Activated T-cell treated with anti-CD3 and anti-CD28 coated beads, Interleukin-2, amount 50 U/mL, for 24 hours (primary cell): ENCODE data around the gene CCDC201.

Experiments used
- DNase-seq: peaks from one replicate; pipeline ENCODE4 v3.0.0-alpha.2; 2020
- H3K27ac Mint-ChIP-seq: 2 replicates; pipeline ENCODE4 v1.8.0; 2020; ENCODE audit warnings: mild to moderate bottlenecking, mixed read lengths
- H3K27me3 Mint-ChIP-seq: 2 replicates; pipeline ENCODE4 v1.8.0; 2020; ENCODE audit warnings: mixed read lengths
- H3K36me3 Mint-ChIP-seq: 2 replicates; pipeline ENCODE4 v1.8.0; 2020; ENCODE audit warnings: low read depth, mixed read lengths
- H3K4me1 Mint-ChIP-seq: 2 replicates; pipeline ENCODE4 v1.8.0; 2020; ENCODE audit warnings: low read depth, mixed read lengths
- H3K4me3 Mint-ChIP-seq: 2 replicates; pipeline ENCODE4 v1.8.0; 2020; ENCODE audit warnings: mild to moderate bottlenecking, moderate library complexity, mixed read lengths
- H3K9me3 Mint-ChIP-seq: 2 replicates; pipeline ENCODE4 v1.8.0; 2020; ENCODE audit warnings: mixed read lengths

Gene CCDC201, protein sequence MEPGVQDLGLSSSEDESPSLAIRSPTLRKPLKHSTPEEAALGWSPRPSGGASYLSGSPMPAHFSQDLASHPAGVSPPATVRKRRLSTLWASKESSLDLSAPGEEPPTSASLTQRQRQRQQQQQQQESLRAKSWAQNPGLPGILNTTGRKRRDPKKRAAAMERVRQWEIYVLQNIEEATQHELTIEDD

DNA sequence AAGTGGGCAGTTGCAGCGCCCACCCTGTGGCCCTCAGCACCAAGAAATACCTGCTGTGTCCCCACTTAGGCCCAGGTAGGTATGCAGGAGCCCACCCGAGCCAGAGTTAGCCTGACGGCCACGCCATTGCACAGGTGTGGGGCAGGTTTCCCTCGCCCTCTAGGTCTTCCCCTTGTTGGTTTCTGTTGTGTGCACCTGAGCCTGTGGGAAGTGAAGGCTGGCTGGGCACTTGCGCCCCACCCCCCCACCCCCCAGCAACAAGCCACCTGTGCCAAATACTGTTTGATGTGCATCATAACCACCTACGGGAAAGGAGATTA is at the start of gene CCDC201:
Gene CCDC201 (minus strand): TSS at position 48 of the 320 bp plus-strand sequence. CDS start 75 bp downstream, outside the sequence.
- Mint-ChIP-seq H3K36me3 (no peaks in the 10 kb centered on the region), H3K4me3 (no peak within 1 kb of the TSS), H3K4me1 (no peaks in the 10 kb centered on the region), H3K9me3 (peaks cover 4% of the 10 kb centered on the region), H3K27ac (no peak within 1 kb of the TSS), H3K27me3 (peaks cover 12% of the 10 kb centered on the region)
- DNase-seq = no peak

DNA sequence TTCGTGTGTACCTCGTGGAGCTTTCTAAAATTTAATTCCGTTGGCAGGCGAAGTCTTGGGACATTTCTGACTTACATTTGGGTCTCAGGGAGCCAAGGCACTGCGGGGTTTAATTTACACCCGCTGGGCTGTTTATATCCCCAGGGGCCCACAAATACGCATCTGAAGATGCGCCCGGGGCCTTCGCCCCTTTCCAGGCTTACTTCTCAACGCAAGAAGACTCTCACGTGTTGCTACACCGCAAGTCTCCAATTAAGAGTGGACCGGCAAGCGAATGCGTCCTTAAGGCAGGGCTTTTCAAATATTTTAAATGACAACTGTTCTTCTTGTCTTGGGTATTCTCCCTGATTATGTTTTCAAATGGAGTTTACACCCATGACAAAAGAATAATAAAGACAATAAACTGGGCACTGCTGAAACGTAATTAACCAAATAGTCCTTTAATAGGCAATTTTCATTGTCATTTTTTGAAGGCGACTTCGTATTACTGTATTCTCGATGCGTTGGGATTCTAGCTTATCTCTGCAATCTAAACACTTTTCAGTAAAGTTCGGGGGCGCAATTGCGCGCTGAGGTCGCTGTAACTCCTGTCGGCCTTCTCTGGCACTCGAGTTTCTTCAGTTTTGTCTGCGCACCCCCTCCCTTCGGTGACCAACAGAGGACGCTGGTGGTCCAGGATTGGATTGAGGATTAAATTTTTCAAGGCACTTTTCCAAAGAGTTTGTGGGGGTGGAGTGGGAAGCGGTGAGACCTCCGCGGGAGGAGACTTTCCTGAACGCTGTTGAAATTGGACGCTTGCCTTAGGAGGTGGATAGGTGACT is 49.0 kb upstream of the CCDC201 start:
- H3K4me1 Mint-ChIP-seq = peaks cover 36% of the 10 kb centered on the region
- no peaks in the 10 kb centered on the region for H3K9me3 Mint-ChIP-seq
- no peak overlapping the region for H3K27ac Mint-ChIP-seq
- peak overlapping the region; percentile 44 for H3K4me3 Mint-ChIP-seq
- peak; percentile 41 for DNase-seq
- H3K36me3 Mint-ChIP-seq = no peaks in the 10 kb centered on the region
- H3K27me3 Mint-ChIP-seq = peaks cover 71% of the 10 kb centered on the region

DNA sequence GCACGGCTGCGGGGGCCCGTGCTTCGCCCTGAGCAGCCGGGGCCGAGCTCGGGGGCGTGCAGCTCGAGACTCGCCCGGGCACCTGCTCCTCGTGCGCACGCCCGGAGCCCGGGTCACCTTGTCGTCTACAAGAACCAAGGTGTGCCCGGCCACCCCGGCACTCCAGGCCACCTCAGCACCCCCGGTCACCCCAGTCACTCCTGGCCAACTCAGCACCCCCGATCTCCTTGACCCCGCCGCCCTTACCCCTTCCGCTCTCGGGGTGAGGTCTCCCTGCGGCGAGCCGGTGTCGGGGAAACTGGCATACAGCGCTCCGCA is 48.5 kb upstream of the CCDC201 start:
- H3K36me3 Mint-ChIP-seq = no peaks in the 10 kb centered on the region
- peak overlapping the region; percentile 29 for H3K4me3 Mint-ChIP-seq
- peak; percentile 39 for DNase-seq
- H3K4me1 Mint-ChIP-seq = peaks cover 36% of the 10 kb centered on the region
- H3K27me3 Mint-ChIP-seq = peaks cover 74% of the 10 kb centered on the region
- H3K27ac Mint-ChIP-seq = no peak overlapping the region
- no peaks in the 10 kb centered on the region for H3K9me3 Mint-ChIP-seq

DNA sequence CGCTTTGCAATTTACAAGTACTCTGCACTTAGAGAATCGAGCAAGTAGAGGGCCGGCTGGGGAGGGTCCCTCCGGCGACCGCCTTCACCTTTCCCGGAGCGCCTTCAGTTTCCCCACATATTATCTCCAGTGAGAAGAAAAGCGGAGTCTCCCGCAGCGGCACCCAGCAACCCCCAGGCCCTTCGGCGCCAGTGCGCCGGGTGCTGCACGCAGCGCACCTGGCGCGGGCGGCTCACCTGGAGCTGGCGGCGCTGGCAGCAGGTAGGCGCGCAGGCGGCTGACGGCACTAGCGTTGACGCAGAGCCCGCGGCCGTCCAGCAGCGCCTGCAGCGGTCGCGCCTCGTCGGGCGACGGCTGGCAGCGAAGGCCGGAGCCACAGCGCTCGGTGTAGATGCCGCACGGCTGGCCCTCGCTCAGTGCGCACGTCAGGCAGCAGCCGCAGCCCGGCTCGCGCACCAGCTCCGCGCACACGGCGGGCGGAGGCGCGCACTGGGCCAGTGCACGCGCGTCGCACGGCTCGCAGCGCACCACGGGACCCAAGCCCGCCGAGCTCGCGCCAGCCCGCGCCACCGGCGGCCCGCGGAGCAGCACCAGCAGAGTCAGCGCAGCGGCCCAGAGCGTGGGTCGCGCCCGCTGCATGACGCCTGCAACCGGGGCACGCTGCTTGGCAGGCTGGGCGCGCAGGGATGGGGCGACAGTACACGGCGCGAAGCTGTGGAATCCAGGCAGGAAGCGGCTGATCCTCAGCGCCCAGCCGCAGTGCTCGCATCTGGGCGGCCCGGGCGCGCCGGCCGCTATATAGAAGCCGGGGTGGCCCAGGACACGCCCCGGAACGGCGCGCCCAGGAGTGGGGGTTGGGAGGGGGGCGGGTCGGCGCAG is 47.9 kb upstream of the CCDC201 start, which contains the start of gene IGFBP3:
Gene IGFBP3 (minus strand): TSS at position 771 of the 879 bp plus-strand sequence. CDS start 132 bp downstream, at position 639.
- H3K4me1 Mint-ChIP-seq = peaks cover 36% of the 10 kb centered on the region
- H3K36me3 Mint-ChIP-seq = no peaks in the 10 kb centered on the region
- DNase-seq = peak; percentile 53
- H3K27ac Mint-ChIP-seq = no peak within 1 kb of the TSS
- H3K27me3 Mint-ChIP-seq = peaks cover 80% of the 10 kb centered on the region
- H3K4me3 Mint-ChIP-seq = peak within 1 kb of the TSS; percentile 60
- H3K9me3 Mint-ChIP-seq = no peaks in the 10 kb centered on the region

DNA sequence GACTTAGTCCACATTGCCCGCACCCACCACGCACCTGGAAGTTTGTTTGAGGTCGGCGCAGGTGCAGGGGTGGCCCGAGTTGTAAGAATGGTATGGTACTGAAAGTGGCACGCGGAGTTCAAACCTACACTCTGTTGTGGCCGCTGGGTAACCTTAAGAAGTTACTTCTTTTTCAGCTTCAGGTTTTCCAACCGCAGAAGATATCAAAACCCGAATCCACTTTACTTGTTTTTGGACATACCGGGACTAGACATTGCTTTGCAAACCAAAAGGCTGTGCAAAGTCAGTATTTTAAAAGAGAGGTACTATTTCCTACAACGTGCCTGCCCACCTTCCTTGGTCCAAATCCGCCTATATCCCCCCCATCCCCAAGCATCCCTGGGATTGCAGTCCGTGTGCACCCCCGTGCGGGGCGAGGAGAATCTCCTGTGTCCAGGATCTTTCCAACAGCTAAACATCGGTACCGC is 47.1 kb upstream of the CCDC201 start:
- H3K27me3 Mint-ChIP-seq = peaks cover 82% of the 10 kb centered on the region
- no peak for DNase-seq
- peaks cover 36% of the 10 kb centered on the region for H3K4me1 Mint-ChIP-seq
- H3K9me3 Mint-ChIP-seq = no peaks in the 10 kb centered on the region
- H3K36me3 Mint-ChIP-seq = no peaks in the 10 kb centered on the region
- H3K27ac Mint-ChIP-seq = no peak overlapping the region
- H3K4me3 Mint-ChIP-seq = peak overlapping the region; percentile 60

DNA sequence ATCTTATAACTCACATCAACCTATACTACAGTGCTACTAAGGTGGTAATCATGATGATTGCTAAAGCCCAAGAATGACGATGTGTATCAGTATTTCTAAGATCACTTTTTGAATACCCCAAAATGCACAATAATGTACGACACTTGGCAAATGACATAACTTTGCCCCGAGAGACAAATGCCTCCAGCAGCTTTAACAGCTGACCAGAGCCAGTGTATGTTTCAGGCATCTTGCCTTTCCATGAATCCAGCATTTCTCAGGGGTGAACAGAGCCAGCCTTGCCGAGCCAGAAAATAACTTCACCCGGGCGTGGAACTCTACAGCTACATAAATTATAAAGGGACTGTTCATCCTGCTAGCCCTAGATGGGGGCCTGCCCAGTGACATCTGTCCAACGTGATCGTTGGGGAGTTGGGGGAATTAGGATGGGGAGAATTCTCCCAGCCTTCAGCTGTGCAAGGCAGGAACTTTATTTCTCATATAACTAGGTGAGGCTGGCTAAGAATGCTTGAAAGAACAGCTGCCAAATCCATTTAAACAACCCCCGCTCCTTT is 46.4 kb upstream of the CCDC201 start:
- H3K36me3 Mint-ChIP-seq = no peaks in the 10 kb centered on the region
- peaks cover 36% of the 10 kb centered on the region for H3K4me1 Mint-ChIP-seq
- H3K9me3 Mint-ChIP-seq = no peaks in the 10 kb centered on the region
- peak overlapping the region; percentile 60 for H3K4me3 Mint-ChIP-seq
- no peak for DNase-seq
- no peak overlapping the region for H3K27ac Mint-ChIP-seq
- peaks cover 78% of the 10 kb centered on the region for H3K27me3 Mint-ChIP-seq

DNA sequence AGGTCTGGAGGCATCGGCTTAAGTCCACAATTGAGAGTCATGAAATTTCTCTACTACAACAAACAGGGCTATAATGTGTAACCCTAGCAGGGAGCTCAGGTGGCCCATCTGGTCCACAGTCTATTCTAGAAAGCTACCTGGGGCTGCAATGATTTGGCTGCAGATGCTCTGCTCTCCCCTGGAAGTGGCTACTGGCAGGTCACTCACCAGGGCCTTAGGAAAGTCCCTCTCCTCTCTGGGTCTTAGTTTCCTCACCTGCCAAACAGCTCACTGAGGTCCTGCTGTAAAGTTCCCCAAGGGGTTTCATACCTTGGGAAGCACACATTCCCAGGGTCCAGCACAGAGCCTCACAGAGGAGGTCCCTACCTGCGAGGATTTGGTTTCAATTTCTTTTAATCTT is 45.7 kb upstream of the CCDC201 start:
- no peak for DNase-seq
- no peaks in the 10 kb centered on the region for H3K36me3 Mint-ChIP-seq
- H3K4me3 Mint-ChIP-seq = no peak overlapping the region
- peaks cover 36% of the 10 kb centered on the region for H3K4me1 Mint-ChIP-seq
- H3K27me3 Mint-ChIP-seq = peaks cover 70% of the 10 kb centered on the region
- no peaks in the 10 kb centered on the region for H3K9me3 Mint-ChIP-seq
- no peak overlapping the region for H3K27ac Mint-ChIP-seq

DNA sequence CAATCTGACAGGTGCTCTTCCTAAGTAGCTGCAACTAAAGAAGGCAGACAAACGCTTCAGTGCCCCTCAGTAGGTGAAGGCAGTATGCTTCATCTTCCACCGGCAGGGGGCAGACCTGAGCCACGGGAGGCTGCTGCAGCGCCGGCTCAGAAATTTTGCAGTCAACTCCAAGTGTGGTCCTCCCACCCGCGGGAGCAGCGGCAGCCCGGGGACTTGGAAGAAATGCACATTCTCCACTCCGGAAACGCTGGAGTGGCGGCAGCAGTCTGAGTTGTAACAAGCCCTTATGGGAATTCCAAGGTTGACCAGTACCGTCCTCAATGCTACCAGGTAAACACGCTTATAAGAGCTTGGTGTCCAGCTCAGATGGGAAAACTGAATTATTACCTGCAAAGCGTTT is 44.8 kb upstream of the CCDC201 start:
- peaks cover 29% of the 10 kb centered on the region for H3K4me1 Mint-ChIP-seq
- DNase-seq = peak; percentile 85
- H3K4me3 Mint-ChIP-seq = no peak overlapping the region
- H3K27me3 Mint-ChIP-seq = peaks cover 65% of the 10 kb centered on the region
- no peak overlapping the region for H3K27ac Mint-ChIP-seq
- no peaks in the 10 kb centered on the region for H3K9me3 Mint-ChIP-seq
- H3K36me3 Mint-ChIP-seq = no peaks in the 10 kb centered on the region

DNA sequence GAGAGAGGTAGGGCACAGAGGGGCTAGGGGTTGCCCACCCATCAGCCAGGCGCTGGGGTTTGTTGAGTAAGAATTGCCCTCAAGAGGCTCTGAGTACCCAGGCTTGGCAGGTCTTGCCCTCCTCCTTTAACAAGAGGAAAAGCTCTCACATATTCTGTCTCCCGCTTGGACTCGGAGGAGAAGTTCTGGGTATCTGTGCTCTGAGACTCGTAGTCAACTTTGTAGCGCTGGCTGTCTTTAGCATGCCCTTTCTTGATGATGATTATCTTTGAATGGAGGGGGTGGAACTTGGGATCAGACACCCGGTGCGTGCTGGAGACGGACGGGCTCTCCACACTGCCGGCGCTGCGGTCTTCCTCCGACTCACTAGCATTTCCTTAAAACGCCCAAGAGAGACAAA is 44.2 kb upstream of the CCDC201 start:
- no peak for DNase-seq
- Mint-ChIP-seq H3K36me3 (no peaks in the 10 kb centered on the region), H3K27me3 (peaks cover 64% of the 10 kb centered on the region), H3K4me1 (peaks cover 23% of the 10 kb centered on the region), H3K9me3 (no peaks in the 10 kb centered on the region), H3K27ac (no peak overlapping the region), H3K4me3 (no peak overlapping the region)

DNA sequence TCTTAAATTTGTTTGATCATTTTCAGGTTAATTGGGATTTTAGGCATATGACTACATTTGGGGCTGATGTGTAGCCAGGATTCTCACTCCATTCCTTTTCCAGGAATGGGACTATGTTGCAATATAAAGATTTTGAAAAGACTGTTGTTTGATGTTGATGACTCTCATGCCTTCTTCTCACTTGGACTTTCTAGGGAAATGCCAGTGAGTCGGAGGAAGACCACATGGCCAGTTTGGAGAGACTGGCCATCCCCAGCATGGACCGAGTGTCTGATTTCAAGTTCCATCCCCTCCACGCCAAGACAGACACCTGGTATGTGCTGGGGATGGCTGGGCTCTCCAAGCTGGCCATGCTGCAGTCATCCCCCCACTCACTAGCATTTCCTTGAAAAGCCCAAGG is 42.7 kb upstream of the CCDC201 start:
- H3K27ac Mint-ChIP-seq = no peak overlapping the region
- no peak for DNase-seq
- peaks cover 16% of the 10 kb centered on the region for H3K4me1 Mint-ChIP-seq
- H3K27me3 Mint-ChIP-seq = peaks cover 58% of the 10 kb centered on the region
- H3K4me3 Mint-ChIP-seq = no peak overlapping the region
- H3K9me3 Mint-ChIP-seq = no peaks in the 10 kb centered on the region
- H3K36me3 Mint-ChIP-seq = no peaks in the 10 kb centered on the region

DNA sequence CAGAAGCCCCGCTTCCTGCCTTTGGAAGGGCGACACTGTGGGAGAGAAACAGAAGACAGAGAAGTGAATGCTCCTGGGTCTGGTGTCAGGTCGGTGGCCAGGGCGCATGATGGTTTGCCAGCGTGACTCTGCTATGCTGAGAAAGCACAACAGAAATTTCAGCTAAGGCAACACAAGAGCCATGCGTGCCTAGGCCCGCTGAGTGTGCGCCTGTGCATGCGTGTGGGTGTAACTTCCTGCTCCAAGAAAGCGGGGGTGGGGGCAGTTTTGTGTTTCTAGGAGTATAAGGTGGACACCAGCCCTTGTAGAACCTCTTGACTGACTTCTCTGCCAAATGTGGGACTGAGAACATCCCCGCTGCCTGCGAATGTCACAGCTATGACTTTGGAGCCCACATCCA is 42.0 kb upstream of the CCDC201 start:
- H3K4me3 Mint-ChIP-seq = no peak overlapping the region

DNA sequence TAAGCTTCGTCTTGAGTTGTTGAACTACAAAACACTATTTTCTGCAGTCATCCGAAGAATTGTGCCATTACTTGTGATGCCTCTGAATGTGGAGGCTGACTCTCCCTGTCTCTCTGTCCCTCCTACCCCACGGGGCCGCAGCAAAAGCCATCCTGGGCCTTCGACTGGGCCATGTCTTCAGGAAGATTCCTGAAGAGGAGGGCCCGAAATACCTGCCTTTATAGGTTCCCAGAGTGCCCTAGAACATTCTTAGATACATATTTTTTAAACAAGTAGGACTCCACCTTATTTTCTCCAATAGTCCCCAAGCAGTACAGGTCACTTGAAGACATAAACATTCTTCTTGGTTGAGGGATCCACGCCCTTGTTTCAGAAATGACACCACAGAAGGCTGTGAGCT is 40.1 kb upstream of the CCDC201 start:
- peaks cover 5% of the 10 kb centered on the region for H3K9me3 Mint-ChIP-seq
- no peak overlapping the region for H3K4me3 Mint-ChIP-seq
- H3K4me1 Mint-ChIP-seq = peaks cover 5% of the 10 kb centered on the region
- no peak for DNase-seq
- no peaks in the 10 kb centered on the region for H3K36me3 Mint-ChIP-seq
- H3K27ac Mint-ChIP-seq = no peak overlapping the region
- H3K27me3 Mint-ChIP-seq = peaks cover 43% of the 10 kb centered on the region

More for the DNA sequence above, 42.0 kb upstream of the CCDC201 start:
- DNase-seq = no peak
- Mint-ChIP-seq H3K27ac (no peak overlapping the region), H3K36me3 (no peaks in the 10 kb centered on the region), H3K9me3 (no peaks in the 10 kb centered on the region), H3K4me1 (peaks cover 10% of the 10 kb centered on the region), H3K27me3 (peaks cover 58% of the 10 kb centered on the region)

DNA sequence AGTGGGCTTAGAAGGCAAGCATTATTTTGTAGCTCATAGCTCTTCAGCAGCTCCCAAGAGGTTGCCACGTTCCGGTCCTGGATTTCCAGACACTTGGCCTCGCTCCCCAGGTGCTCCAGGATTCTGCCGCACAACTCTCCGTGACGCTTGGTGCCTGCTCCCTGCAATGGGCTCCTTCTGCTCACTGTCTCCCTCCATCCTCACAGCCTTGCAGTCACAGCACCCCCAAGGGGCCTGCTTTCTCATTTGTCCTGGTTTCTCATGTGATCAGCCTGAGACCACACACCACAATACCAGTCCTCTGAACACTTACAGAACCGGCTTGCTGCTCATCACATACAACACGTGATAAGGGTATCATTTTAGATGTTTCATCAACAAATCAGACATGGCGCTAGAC is 38.4 kb upstream of the CCDC201 start:
- no peaks in the 10 kb centered on the region for H3K36me3 Mint-ChIP-seq
- no peak overlapping the region for H3K4me3 Mint-ChIP-seq
- DNase-seq = no peak
- no peak overlapping the region for H3K27ac Mint-ChIP-seq
- peaks cover 6% of the 10 kb centered on the region for H3K9me3 Mint-ChIP-seq
- no peaks in the 10 kb centered on the region for H3K4me1 Mint-ChIP-seq
- peaks cover 31% of the 10 kb centered on the region for H3K27me3 Mint-ChIP-seq

DNA sequence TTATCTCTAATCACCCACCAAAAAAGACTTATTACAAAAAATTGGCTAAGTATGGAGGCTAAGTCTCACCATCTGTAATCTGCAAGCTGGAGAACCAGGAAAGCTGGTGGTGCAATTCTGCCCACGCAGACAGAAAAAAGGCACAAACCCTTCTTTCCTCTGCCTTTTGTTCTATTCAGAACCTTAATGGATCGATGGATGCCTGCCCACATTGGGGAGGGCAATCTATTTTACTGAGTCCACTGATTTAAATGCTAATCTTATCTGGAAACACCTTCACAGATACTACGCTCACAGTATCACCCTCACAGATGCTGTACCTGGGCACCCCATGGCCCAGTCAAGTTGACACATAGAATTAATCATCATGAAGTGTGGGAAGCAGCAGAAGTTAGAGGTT is 38.0 kb upstream of the CCDC201 start:
- H3K4me1 Mint-ChIP-seq = no peaks in the 10 kb centered on the region
- DNase-seq = no peak
- peaks cover 26% of the 10 kb centered on the region for H3K27me3 Mint-ChIP-seq
- no peak overlapping the region for H3K27ac Mint-ChIP-seq
- no peaks in the 10 kb centered on the region for H3K36me3 Mint-ChIP-seq
- H3K9me3 Mint-ChIP-seq = peaks cover 6% of the 10 kb centered on the region
- no peak overlapping the region for H3K4me3 Mint-ChIP-seq
